Gastroesophageal sphincter (tissue), 4 donors: ENCODE results near the gene ARHGEF11. TPM values are rescaled to one million over a fixed set of nuclear protein-coding genes. Genes with fewer than 3 reads are reported as not detected.

Source experiments
- ATAC-seq: fragments of 150-250 bp; one replicate; pipeline ENCODE4 v1.9.1; 2016; ENCODE audit warnings: mild to moderate bottlenecking, moderate library complexity
- H3K27ac ChIP-seq, 4 donors: fragments of 200-600 bp; sonication (generic) in 3 of 4; 1 replicate in 3 of 4; 2 replicates in 1 of 4; pipeline ENCODE4 v1.5.1; 2016 to 2019
- H3K27me3 ChIP-seq: fragments of 200-600 bp; sonication (generic); one replicate; pipeline ENCODE4 v1.5.1; 2019
- H3K36me3 ChIP-seq, 2 donors: fragments of 200-600 bp; sonication (generic); one replicate each; pipeline ENCODE4 v1.5.1; 2019; ENCODE audit warnings: control low read depth in 1 of 2
- H3K4me1 ChIP-seq, 3 donors: fragments of 200-600 bp; sonication (generic); 1 replicate in 2 of 3; 2 replicates in 1 of 3; pipeline ENCODE4 v1.5.1; 2016 to 2019; ENCODE audit warnings: control low read depth in 2 of 3
- H3K4me3 ChIP-seq, 2 donors: fragments of 200-600 bp; sonication (generic); one replicate each; pipeline ENCODE4 v1.5.1; 2019; ENCODE audit warnings: mild to moderate bottlenecking in 1 of 2, moderate library complexity in 1 of 2
- H3K9me3 ChIP-seq, 3 donors: fragments of 200-600 bp; sonication (generic); one replicate each; pipeline ENCODE4 v1.5.1; 2017 to 2019; ENCODE audit warnings: control low read depth in 2 of 3
- EP300 ChIP-seq: sonication (generic); formaldehyde crosslinking; IDR thresholded peaks from one replicate; pipeline ENCODE4 v1.6.1; 2017; ENCODE audit warnings: antibody characterized with exemption, mild to moderate bottlenecking
- POLR2A ChIP-seq, 2 donors: fragments of 450-650 bp; IDR thresholded peaks; one replicate each; pipeline ENCODE4 v1.6.1; 2017; ENCODE audit warnings: antibody characterized with exemption in 2 of 2, mild to moderate bottlenecking in 2 of 2, moderate library complexity in 1 of 2
- POLR2AphosphoS5 ChIP-seq: sonication (generic); formaldehyde crosslinking; IDR thresholded peaks from one replicate; pipeline ENCODE4 v1.6.1; 2017; ENCODE audit warnings: antibody characterized with exemption
- WGBS, 2 donors: methylation state at CpG; one replicate each; pipeline ENCODE4 v1.1.5; 2018; ENCODE audit warnings: low coverage in 1 of 2; 5-methylcytosine and 5-hydroxymethylcytosine counted together
- total RNA-seq, 4 donors: library from RNA; depleted of rRNA; stranded (reverse); fragments of >200 nt; gene quantifications; one replicate each; pipeline ENCODE4 v1.1.0, GENCODE V29; 2016
- TF ChIP-seq, protein P1 (sequence below), 4 experiments: fragments of 200-600 bp in 2 of 4; fragments of 450-650 bp in 2 of 4; sonication (generic) in 1 of 4; IDR thresholded peaks; one replicate each; pipeline ENCODE4 v1.5.1; 2017 to 2019; ENCODE audit warnings: antibody characterized with exemption in 4 of 4, mild to moderate bottlenecking in 2 of 4, moderate library complexity in 2 of 4

Gene ARHGEF11
- total RNA-seq, 4 donors from 2014 or later = 28.5 to 51.7 (median 37.3) TPM

DNA sequence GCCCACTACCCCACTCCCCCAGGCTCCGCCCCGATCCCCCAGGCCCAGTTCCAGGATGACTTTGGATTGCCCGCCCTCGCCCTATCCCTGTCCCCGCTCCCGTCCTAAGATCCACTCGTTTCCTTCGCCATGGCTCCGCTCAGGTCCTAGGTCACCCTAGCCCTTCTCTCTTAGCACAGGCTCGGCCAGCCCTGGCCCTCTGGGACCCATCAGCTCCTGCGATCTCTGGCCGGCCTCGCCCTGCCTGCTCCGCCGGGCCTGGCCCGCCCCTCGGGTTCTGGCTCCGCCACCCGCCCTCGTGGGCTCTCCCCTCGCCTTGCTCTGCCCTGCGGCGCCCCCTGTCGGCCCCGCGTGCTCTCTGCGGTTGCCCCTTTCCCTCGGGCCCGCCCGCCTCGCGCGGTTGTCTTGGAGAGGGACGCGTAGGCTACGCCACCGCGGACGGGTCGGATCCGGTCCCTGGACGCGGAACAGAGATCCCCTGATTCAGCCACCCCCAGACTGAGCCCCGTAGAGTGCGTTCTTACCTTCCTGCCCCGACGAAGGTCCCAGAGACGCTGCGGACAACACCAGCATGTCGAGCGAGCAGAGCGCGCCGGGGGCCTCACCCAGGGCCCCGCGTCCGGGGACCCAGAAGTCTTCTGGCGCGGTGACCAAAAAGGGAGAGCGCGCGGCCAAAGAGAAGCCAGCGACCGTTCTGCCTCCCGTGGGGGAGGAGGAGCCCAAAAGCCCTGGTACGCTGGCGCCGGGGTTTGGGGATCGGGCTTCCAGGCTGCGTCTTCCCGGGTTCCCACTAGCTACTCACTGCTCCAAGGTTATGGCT lies 125.1 kb downstream of the ARHGEF11 start, which contains the start of gene LRRC71:
Gene LRRC71 (plus strand): TSS at position 400 of the 820 bp plus-strand sequence. CDS start 172 bp downstream, at position 572.
- Histone ChIP-seq H3K4me1 (peaks cover 0 to 28% (median 9%) of the 10 kb centered on the region in 3 donors), H3K4me3 (peak within 1 kb of the TSS in 1 of 2 donors; percentile 31), H3K36me3 (peaks cover 0 to 7% of the 10 kb centered on the region in 2 donors), H3K27ac (no peak within 1 kb of the TSS), H3K27me3 (peaks cover 88% of the 10 kb centered on the region), H3K9me3 (peaks cover 0 to 15% (median 0%) of the 10 kb centered on the region in 3 donors)
- peak; percentile 90 for ATAC-seq
- 4 to 13% methylated on average over 10 to 14 of the region's 71 CpGs for WGBS, 2 donors
- TF ChIP-seq POLR2A (IDR thresholded peaks at IDR 0.05) (no peak), EP300 (no peak), POLR2AphosphoS5 (no peak)
- TF ChIP-seq, protein P1, sequence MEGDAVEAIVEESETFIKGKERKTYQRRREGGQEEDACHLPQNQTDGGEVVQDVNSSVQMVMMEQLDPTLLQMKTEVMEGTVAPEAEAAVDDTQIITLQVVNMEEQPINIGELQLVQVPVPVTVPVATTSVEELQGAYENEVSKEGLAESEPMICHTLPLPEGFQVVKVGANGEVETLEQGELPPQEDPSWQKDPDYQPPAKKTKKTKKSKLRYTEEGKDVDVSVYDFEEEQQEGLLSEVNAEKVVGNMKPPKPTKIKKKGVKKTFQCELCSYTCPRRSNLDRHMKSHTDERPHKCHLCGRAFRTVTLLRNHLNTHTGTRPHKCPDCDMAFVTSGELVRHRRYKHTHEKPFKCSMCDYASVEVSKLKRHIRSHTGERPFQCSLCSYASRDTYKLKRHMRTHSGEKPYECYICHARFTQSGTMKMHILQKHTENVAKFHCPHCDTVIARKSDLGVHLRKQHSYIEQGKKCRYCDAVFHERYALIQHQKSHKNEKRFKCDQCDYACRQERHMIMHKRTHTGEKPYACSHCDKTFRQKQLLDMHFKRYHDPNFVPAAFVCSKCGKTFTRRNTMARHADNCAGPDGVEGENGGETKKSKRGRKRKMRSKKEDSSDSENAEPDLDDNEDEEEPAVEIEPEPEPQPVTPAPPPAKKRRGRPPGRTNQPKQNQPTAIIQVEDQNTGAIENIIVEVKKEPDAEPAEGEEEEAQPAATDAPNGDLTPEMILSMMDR (IDR thresholded peaks at IDR 0.05) = peak in 3 of 4 experiments; percentile 62 to 86 (median 79)

DNA sequence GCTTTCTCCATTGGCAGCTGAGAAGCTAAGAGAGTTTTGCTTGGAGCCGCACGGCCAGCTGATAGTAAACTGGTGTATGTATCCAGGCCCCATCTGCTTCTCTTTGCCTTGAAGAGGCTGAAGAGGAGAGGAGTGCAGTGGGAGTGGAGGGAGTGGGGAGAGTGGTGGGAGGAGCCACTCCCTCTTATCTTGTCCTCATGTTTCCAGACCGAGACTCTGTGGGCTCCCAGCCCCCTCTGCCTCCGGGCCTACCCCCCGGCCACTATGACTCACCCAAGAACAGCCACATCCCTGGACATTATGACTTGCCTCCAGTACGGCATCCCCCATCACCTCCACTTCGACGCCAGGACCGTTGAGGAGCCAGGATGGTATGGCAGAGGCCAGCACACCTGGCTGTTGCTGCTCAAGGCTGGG lies 131.1 kb downstream of the ARHGEF11 start:
- no peak for ATAC-seq
- Histone ChIP-seq H3K36me3 (peaks cover 0 to 35% of the 10 kb centered on the region in 2 donors), H3K4me1 (no peaks in the 10 kb centered on the region), H3K9me3 (peaks cover 0 to 15% (median 0%) of the 10 kb centered on the region in 3 donors), H3K27me3 (peaks cover 72% of the 10 kb centered on the region), H3K4me3 (no peak overlapping the region), H3K27ac (no peak overlapping the region)
- TF ChIP-seq POLR2A (IDR thresholded peaks at IDR 0.05) (no peak), EP300 (no peak), POLR2AphosphoS5 (no peak)
- TF ChIP-seq, protein P1 (IDR thresholded peaks at IDR 0.05) = no peak
- WGBS, 2 donors = 80 to 91% methylated on average over 3 to 4 of the region's 9 CpGs

DNA sequence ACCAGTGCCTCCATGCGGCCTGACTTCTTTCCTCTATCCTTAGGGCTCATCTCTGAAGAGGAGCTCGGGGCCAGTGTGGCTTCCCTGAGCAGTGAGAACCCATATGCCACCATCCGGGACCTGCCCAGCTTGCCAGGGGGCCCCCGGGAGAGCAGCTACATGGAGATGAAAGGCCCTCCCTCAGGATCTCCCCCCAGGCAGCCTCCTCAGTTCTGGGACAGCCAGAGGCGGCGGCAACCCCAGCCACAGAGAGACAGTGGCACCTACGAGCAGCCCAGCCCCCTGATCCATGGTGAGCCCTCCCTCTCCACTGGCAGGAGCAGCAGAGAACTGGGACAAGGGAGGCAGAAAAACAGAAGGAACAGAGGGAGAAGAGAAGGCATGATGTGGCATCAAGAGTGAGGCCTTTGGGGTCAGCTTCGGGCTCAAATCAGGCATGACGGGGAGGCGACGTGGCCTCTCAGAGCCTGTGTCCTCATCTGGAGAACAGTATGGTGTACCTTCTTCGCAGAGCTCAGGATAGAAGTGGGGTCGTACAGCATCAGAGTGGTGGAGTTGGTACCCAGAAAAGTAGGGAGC lies 131.6 kb downstream of the ARHGEF11 start:
- Histone ChIP-seq H3K4me1 (peaks cover 0 to under 1% (median 0%) of the 10 kb centered on the region in 3 donors), H3K27ac (no peak overlapping the region), H3K36me3 (peaks cover 0 to 35% of the 10 kb centered on the region in 2 donors), H3K9me3 (peaks cover 0 to 15% (median 0%) of the 10 kb centered on the region in 3 donors), H3K4me3 (no peak overlapping the region), H3K27me3 (peaks cover 73% of the 10 kb centered on the region)
- 96 to 100% methylated on average over 1 to 4 of the region's 13 CpGs for WGBS, 2 donors
- no peak for TF ChIP-seq EP300
- no peak for TF ChIP-seq POLR2AphosphoS5
- no peak for TF ChIP-seq POLR2A (IDR thresholded peaks at IDR 0.05)
- no peak for ATAC-seq

DNA sequence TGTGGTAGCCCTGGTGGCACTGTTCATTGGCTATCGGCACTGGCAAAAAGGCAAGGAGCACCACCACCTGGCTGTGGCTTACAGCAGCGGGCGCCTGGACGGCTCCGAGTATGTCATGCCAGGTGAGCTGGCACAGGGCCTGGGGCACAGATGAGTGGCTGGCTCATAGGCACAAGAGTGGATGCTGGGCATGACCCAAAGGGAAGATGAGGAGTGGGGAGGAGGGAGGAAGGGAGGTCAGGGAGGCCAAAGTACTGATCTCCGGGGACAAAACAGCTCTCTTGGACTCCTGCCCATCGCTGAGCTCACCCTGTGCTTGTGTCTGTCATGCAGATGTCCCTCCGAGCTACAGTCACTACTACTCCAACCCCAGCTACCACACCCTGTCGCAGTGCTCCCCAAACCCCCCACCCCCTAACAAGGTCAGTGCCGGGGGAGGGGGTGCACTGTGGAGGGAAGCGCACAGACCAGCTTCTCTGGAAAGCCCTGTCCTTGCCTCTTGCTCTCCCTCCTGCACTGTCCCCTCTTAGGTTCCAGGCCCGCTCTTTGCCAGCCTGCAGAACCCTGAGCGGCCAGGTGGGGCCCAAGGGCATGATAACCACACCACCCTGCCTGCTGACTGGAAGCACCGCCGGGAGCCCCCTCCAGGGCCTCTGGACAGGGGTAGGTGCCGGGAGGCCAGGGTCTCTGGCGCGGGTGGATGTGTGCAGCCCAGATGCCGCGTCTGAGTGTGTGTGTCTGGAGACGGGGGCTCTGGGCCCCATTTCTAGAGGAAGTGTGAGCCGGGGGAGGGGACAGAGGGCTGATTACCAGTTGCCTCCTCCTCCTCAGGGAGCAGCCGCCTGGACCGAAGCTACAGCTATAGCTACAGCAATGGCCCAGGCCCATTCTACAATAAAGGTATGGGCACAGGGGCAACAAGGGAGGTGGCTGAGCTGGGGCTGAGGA lies 132.4 kb downstream of the ARHGEF11 start:
- H3K36me3 ChIP-seq = peaks cover 0 to 42% of the 10 kb centered on the region in 2 donors
- no peak for ATAC-seq
- 50 to 77% methylated on average over 2 to 3 of the region's 24 CpGs for WGBS, 2 donors
- no peak overlapping the region for H3K27ac ChIP-seq
- TF ChIP-seq EP300 = no peak
- no peak for TF ChIP-seq POLR2A (IDR thresholded peaks at IDR 0.05)
- TF ChIP-seq, protein P1 (IDR thresholded peaks at IDR 0.05) = no peak
- no peak for TF ChIP-seq POLR2AphosphoS5
- H3K4me3 ChIP-seq = no peak overlapping the region
- peaks cover 0 to 8% (median 0%) of the 10 kb centered on the region in 3 donors for H3K9me3 ChIP-seq
- H3K4me1 ChIP-seq = peaks cover 0 to 8% (median 0%) of the 10 kb centered on the region in 3 donors
- H3K27me3 ChIP-seq = peaks cover 73% of the 10 kb centered on the region
